GM19328 (cell line): ENCODE results near the gene INF2.
"Not testable (repeated sequence)": the region's sequence is repeated elsewhere in the genome, so short reads cannot be mapped to it uniquely, and the experiment has no call there.

ENCODE experiments used
- ATAC-seq: cut with Tn5 transposase; IDR thresholded peaks from one replicate; pipeline ENCODE4 v1.9.1; 2021; ENCODE audit warnings: mild to moderate bottlenecking, moderate library complexity; ENCODE audit not compliant: unreplicated experiment

INF2 gene

GRCh38 chr14:104747876-104748275 is 58.5 kb downstream of the INF2 start:
- ATAC-seq: no peak

- ATAC-seq: no peak
These were observed 59.8 kb downstream of the INF2 start for GRCh38 chr14:104749111-104749649.

- no peak for ATAC-seq
These were observed 60.8 kb downstream of the INF2 start for GRCh38 chr14:104750056-104750752.

- not testable (repeated sequence) for ATAC-seq
These were observed 61.3 kb downstream of the INF2 start for GRCh38 chr14:104750753-104751057.

- ATAC-seq: no peak
These were observed 62.4 kb downstream of the INF2 start for GRCh38 chr14:104751539-104752422.

GRCh38 chr14:104752423-104752734 is 63.0 kb downstream of the INF2 start:
- ATAC-seq: peak; percentile 0

GRCh38 chr14:104752735-104753527 is 63.5 kb downstream of the INF2 start, which contains the start of gene SIVA1:
Gene SIVA1, plus strand, starts transcription at chr14:104753147. Its CDS starts 55 bp downstream, at chr14:104753202.
- peak; percentile 85 for ATAC-seq

- no peak for ATAC-seq
These were observed 64.3 kb downstream of the INF2 start for GRCh38 chr14:104753528-104754212.

- ATAC-seq: no peak
These were observed 64.9 kb downstream of the INF2 start for GRCh38 chr14:104754213-104754851.

GRCh38 chr14:104755621-104756020 is 66.2 kb downstream of the INF2 start:
- no peak for ATAC-seq

GRCh38 chr14:104756477-104757237 is 67.2 kb downstream of the INF2 start:
- ATAC-seq: no peak

GRCh38 chr14:104757238-104757585 is 67.8 kb downstream of the INF2 start:
- ATAC-seq: no peak

- ATAC-seq: no peak
These were observed 68.4 kb downstream of the INF2 start for GRCh38 chr14:104757681-104758392.

- no peak for ATAC-seq
These were observed 69.9 kb downstream of the INF2 start for GRCh38 chr14:104758981-104759969.

- ATAC-seq: no peak
These were observed 76.1 kb downstream of the INF2 start for GRCh38 chr14:104765517-104765916.

- ATAC-seq: no peak
These were observed 76.9 kb downstream of the INF2 start for GRCh38 chr14:104766256-104766862.

- ATAC-seq: no peak
These were observed 77.6 kb downstream of the INF2 start for GRCh38 chr14:104766863-104767633.
